Measurements from ENCODE around the gene RAPGEF4. TPM values are rescaled to one million over a fixed set of nuclear protein-coding genes. Genes with fewer than 3 reads are reported as not detected.

The RAPGEF4 gene
- total and polyA plus RNA-seq, 2 of the 4 experiments (the other 2 are of a cell fraction): 1.7 to 3.2 TPM

DNA sequence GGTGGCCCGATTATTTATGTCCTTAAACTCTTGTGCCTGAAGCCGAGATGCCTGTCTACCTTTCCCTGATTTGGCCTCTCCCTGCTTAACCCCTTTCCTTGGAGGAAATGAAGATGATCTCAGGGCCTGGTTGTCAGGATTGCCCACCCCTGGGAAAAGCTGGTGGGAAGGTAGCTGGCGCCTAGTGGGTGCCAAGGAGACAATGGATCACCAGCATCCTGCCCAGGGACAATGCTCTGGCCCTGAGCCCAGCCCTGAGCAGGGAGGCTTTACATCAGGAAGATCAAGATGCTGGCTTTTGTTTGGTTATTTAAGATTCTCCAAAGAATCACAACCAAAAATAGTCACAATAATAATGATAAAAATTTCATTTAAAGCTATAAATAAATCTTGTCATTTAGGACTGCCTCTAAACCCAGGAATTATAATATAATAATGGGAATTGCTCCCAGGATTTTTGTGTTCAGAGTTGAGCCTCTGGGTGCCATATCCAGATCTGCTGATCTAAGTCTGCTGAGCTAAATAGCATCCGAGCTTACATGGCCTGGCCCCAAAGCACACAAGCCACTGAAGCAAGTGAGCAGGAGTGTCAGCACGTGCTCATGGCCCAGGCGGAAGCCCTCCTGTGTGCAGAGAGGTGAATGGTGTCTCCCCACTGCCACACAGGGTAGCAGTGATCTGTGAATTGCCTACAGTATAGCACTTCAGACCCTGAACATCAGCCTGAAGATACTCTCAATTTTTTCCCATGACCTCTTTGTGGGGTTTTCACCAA is 282.2 kb downstream of the RAPGEF4 start:
- Histone ChIP-seq H2BK15ac (ENCODE audit: low read depth, low read length) (no peak overlapping the region), H4K91ac (ENCODE audit: insufficient read depth, low read depth, low read length) (no peak overlapping the region)

More for the DNA sequence above, 282.2 kb downstream of the RAPGEF4 start:
- intact Hi-C loops (cut with micrococcal nuclease) (no loop called here), in situ Hi-C loops (cut with MboI; ENCODE audit: low sequenced_read_pairs) (no loop called here), dilution Hi-C loops (cut with HindIII; ENCODE audit: low sequenced_read_pairs, unreplicated experiment) (no loop called here)
- H3K9me1 ChIP-seq (ENCODE audit: insufficient read depth, low read length): no peaks in the 10 kb centered on the region
- H3K14ac ChIP-seq (replicated peaks; ENCODE audit: low read depth, low read length): no peak overlapping the region
- no peaks in the 10 kb centered on the region for H3K79me1 ChIP-seq (ENCODE audit: low read depth in 1 of 2, low read length in 2 of 2)
- no peaks in the 10 kb centered on the region for H3K27me3 ChIP-seq (ENCODE audit: control insufficient read depth, insufficient read depth, low read length)
- no peak overlapping the region for H3K27ac ChIP-seq (ENCODE audit: insufficient read depth, low read length)
- DNase-seq (no peak), ATAC-seq (ENCODE audit: low read depth) (no peak)
- no peak overlapping the region for H2BK120ac ChIP-seq (ENCODE audit: low read depth, low read length)
- H3K4me1 ChIP-seq (ENCODE audit: control insufficient read depth, insufficient read depth, low read length): no peaks in the 10 kb centered on the region
- no peak overlapping the region for H2BK5ac ChIP-seq (ENCODE audit: low read depth, low read length, poor library complexity, severe bottlenecking)
- no peak overlapping the region for H4K8ac ChIP-seq (ENCODE audit: low read depth in 2 of 2, low read length in 2 of 2)
- BruUV-seq (replicated peaks): no TSS peak
- H4K5ac ChIP-seq (ENCODE audit: low read depth, low read length): no peak overlapping the region
- H2AFZ ChIP-seq (replicated peaks; ENCODE audit: low read length, poor library complexity): no peak overlapping the region
- POLR2A ChIA-PET (ENCODE audit: unreplicated experiment): no interaction called here
- no peak overlapping the region for H2AK9ac ChIP-seq (replicated peaks; ENCODE audit: low read depth, low read length, poor library complexity)
- no peaks in the 10 kb centered on the region for H4K20me1 ChIP-seq (ENCODE audit: insufficient read depth, low read length)
- TF ChIP-seq RAD21 (IDR thresholded peaks at IDR 0.05; ENCODE audit: low read length) (no peak), RFX5 (IDR thresholded peaks at IDR 0.05; ENCODE audit: low read depth, low read length) (no peak), BHLHE40 (IDR thresholded peaks at IDR 0.05; ENCODE audit: low read depth, low read length) (no peak), FOS (IDR thresholded peaks at IDR 0.05; ENCODE audit: low read depth, low read length) (no peak), MAZ (IDR thresholded peaks at IDR 0.05; ENCODE audit: borderline replicate concordance, low read depth, low read length) (no peak)
- no peak overlapping the region for H3K4me3 ChIP-seq (ENCODE audit: insufficient read depth, low read depth, low read length)
- no peak overlapping the region for H3K4me2 ChIP-seq (ENCODE audit: low read depth, low read length)
- H3K9ac ChIP-seq (ENCODE audit: low read depth, low read length): no peak overlapping the region
- no peak overlapping the region for H3K4ac ChIP-seq (ENCODE audit: low read depth, low read length)
- H2BK20ac ChIP-seq (ENCODE audit: low read depth, low read length): no peak overlapping the region
- H3K56ac ChIP-seq (ENCODE audit: extremely low read depth, insufficient read depth, low read length): no peak overlapping the region
- CTCF ChIA-PET: no interaction called here
- no peak overlapping the region for H2AK5ac ChIP-seq (ENCODE audit: low read depth, low read length)
- H3K23ac ChIP-seq (ENCODE audit: low read depth, low read length): no peak overlapping the region
- H3K18ac ChIP-seq (ENCODE audit: low read depth, low read length): no peak overlapping the region
- no peaks in the 10 kb centered on the region; the same call in 1 of the 2 replicates for H3K36me3 ChIP-seq (ENCODE audit: control insufficient read depth, insufficient read depth, low read length)
- H3K9me3 ChIP-seq (ENCODE audit: control insufficient read depth, insufficient read depth, low read length): no peaks in the 10 kb centered on the region
- no CpG with 5 or more reads among the region's 6 CpGs for WGBS, 2 experiments (ENCODE audit: extremely low coverage in 2 of 2, insufficient read length in 1 of 2)

Data from IMR-90 (cell line).